ENCODE results near the gene PCDHGA1.
A peak's percentile ranks its signal among the peaks of the same experiment; 100 is the strongest.
"Not testable (repeated sequence)": the region's sequence is repeated elsewhere in the genome, so short reads cannot be mapped to it uniquely, and the experiment has no call there.

Gene PCDHGA1

GRCh38 chr5:141346017-141346416, 15.7 kb downstream of the PCDHGA1 start:
- DNase-seq (ENCODE audit: low spot score) = not testable (repeated sequence)

DNA sequence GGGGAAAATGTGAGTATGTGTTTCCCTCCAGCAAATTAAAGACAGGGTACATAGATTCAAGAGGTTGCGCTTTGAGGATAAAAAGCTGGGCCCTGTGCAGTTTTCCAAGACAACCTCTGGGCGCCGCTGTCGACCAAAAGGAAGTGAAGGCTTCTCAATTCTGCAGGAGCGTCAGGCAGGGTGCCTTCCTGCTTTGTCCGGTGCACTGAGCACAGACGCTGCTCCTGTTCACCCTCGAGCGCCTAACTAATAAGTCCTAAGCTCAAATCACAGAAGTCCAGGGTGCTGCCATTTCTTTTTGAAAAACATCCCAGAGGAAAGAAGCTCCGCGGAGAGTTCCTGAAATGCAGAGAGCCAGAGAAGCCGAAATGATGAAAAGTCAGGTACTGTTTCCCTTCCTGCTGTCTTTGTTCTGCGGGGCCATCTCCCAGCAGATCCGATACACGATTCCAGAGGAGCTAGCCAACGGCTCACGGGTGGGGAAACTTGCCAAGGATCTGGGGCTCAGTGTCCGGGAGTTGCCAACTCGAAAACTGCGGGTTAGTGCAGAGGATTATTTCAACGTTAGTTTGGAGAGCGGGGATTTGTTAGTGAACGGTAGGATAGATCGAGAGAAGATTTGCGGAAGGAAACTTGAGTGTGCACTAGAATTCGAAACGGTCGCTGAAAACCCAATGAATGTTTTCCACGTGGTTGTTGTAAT, 19.8 kb downstream of the PCDHGA1 start, which contains the start of gene PCDHGB1:
TSS of gene PCDHGB1 (plus strand) at position 183 of the 703 bp plus-strand sequence. CDS start at position 345, 162 bp downstream.
- peak; percentile 45 for DNase-seq (ENCODE audit: low spot score)

DNA sequence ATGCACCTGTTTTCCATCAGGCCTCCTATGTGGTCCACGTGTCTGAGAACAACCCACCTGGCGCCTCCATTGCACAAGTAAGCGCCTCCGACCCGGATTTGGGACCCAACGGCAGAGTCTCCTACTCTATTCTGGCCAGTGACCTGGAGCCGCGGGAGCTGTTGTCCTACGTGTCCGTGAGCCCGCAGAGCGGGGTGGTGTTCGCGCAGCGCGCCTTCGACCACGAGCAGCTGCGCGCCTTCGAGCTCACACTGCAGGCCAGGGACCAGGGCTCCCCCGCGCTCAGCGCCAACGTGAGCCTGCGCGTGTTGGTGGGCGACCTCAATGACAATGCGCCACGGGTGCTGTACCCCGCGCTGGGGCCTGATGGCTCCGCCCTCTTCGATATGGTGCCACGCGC, 21.3 kb downstream of the PCDHGA1 start:
- no peak for DNase-seq (ENCODE audit: low spot score)

- no peak for DNase-seq (ENCODE audit: low spot score)
Measured at GRCh38 chr5:141354900-141355469, 24.7 kb downstream of the PCDHGA1 start, which contains the start of gene PCDHGA4. PCDHGA4 (plus strand) TSS chr5:141355021; CDS start chr5:141355108, 87 bp downstream.

DNA sequence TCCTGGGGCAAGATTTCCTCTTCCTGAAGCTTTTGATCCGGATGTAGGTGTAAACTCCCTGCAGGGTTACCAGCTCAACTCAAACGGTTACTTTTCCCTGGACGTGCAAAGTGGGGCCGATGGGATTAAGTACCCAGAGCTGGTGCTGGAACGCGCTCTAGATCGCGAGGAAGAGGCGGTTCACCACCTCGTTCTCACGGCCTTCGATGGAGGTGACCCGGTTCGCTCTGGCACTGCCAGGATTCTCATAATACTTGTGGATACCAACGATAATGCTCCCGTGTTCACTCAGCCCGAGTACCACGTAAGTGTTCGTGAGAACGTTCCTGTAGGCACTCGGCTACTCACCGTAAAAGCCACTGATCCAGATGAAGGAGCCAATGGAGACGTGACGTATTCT, 25.3 kb downstream of the PCDHGA1 start:
- DNase-seq (ENCODE audit: low spot score) = no peak

DNA sequence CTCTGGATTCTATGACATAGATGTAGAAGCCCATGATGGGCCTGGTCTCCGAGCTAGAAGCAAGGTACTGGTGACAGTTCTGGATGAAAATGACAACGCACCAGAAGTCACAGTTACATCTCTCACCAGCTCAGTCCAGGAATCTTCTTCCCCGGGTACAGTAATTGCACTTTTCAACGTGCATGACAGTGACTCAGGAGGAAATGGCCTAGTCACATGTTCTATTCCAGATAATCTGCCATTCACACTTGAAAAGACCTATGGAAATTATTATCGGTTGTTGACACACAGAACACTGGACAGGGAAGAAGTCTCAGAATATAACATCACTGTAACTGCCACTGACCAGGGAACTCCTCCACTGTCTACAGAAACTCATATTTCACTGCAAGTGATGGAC, 25.8 kb downstream of the PCDHGA1 start:
- DNase-seq (ENCODE audit: low spot score) = no peak

DNA sequence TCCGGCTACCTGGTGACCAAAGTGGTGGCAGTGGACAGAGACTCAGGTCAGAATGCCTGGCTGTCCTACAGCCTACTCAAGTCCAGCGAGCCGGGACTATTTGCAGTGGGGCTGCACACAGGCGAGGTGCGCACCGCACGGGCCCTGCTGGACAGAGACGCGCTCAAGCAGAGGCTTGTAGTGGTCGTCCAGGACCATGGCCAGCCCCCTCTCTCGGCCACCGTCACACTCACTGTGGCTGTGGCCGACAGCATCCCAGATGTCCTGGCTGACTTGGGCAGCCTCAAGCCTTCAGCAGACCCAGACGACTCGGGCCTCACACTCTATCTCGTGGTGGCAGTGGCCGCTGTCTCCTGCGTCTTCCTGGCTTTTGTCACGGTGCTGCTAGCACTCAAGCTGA, 26.6 kb downstream of the PCDHGA1 start:
- DNase-seq (ENCODE audit: low spot score) = no peak

DNA sequence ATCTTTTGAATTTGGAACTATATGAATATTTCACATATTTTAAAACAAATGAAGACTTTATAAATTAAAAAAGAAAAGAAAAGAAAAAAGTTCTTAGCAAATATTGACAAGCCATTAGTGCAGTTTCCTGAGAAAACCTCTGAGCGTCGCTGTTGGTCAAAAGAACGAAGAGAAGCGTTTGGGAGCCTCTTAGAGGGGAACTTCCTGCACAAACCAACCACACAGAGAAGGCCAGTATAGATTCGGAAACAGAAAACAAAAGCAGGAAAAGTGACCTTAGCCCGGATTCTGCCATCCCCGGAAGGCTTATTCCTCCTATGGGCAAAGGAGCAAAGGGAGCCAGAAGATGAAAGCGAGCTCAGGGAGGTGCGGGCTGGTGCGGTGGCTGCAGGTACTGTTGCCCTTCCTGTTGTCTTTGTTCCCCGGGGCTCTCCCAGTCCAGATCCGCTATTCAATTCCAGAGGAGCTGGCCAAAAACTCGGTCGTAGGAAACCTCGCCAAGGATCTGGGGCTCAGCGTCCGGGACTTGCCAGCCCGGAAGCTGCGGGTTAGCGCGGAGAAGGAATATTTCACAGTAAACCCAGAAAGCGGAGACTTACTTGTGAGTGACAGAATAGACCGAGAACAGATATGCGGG, 29.6 kb downstream of the PCDHGA1 start, which contains the start of gene PCDHGB2:
TSS of gene PCDHGB2 (plus strand) at position 205 of the 637 bp plus-strand sequence. CDS start at position 347, 142 bp downstream.
- DNase-seq (ENCODE audit: low spot score) = peak; percentile 11

- no peak for DNase-seq (ENCODE audit: low spot score)
Measured at GRCh38 chr5:141360685-141361084, 30.4 kb downstream of the PCDHGA1 start.

GRCh38 chr5:141362719-141363118, 32.4 kb downstream of the PCDHGA1 start:
- DNase-seq (ENCODE audit: low spot score) = no peak

DNA sequence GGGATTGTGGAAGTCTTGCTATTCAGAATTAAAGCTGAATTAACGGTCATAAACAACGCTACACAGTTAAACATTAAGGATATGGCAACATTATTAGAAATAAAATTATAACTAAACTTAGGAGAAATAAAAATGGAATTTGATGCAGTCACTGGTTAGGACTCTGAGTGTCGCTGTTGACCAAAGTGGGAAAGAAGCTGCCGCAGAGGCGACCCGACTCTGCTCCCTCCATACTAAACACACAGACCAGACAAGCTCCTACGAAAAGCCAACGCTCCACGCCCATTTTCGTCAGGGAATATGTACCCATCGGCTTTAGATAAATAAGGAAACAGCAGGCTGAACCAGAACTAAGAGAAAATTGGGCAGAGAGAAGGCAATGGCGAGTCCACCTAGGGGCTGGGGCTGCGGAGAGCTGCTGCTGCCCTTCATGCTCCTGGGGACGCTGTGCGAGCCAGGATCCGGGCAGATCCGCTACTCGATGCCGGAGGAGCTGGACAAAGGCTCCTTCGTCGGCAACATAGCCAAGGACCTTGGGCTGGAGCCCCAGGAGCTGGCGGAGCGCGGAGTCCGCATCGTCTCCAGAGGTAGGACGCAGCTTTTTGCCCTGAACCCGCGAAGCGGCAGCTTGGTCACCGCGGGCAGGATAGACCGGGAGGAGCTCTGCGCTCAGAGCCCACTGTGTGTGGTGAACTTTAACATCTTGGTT, 33.8 kb downstream of the PCDHGA1 start, which contains the start of gene PCDHGA5:
TSS of gene PCDHGA5 (plus strand) at position 211 of the 709 bp plus-strand sequence. CDS start at position 380, 169 bp downstream.
- DNase-seq (ENCODE audit: low spot score) = no peak

DNA sequence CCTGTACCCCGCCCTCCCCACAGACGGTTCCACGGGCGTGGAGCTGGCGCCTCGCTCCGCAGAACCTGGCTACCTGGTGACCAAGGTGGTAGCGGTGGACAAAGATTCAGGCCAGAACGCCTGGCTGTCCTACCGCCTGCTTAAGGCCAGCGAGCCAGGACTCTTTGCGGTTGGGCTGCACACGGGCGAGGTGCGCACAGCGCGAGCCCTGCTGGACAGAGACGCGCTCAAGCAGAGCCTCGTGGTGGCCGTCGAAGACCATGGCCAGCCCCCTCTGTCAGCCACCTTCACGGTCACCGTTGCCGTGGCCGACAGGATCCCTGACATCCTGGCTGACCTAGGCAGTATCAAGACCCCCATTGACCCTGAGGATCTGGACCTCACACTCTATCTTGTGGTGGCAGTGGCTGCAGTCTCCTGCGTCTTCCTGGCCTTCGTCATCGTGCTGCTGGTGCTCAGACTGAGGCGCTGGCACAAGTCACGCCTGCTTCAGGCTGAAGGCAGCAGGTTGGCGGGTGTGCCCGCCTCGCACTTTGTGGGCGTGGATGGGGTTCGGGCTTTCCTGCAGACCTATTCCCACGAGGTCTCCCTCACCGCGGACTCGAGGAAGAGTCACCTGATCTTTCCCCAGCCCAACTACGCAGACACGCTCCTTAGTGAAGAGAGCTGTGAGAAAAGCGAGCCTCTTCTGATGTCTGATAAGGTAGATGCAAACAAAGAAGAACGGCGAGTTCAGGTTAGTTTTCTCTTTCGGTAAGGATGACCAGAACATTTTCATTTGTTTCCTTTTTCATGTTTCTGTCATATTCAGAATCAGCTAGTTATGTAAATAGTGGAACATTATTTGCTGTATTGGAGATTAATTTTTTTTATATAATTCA, 35.9 kb downstream of the PCDHGA1 start:
- DNase-seq (ENCODE audit: low spot score) = no peak

GRCh38 chr5:141369994-141370848, 39.9 kb downstream of the PCDHGA1 start, which contains the start of gene PCDHGB3:
PCDHGB3 (plus strand) TSS chr5:141370242; CDS start chr5:141370395, 153 bp downstream.
- DNase-seq (ENCODE audit: low spot score) = no peak

DNA sequence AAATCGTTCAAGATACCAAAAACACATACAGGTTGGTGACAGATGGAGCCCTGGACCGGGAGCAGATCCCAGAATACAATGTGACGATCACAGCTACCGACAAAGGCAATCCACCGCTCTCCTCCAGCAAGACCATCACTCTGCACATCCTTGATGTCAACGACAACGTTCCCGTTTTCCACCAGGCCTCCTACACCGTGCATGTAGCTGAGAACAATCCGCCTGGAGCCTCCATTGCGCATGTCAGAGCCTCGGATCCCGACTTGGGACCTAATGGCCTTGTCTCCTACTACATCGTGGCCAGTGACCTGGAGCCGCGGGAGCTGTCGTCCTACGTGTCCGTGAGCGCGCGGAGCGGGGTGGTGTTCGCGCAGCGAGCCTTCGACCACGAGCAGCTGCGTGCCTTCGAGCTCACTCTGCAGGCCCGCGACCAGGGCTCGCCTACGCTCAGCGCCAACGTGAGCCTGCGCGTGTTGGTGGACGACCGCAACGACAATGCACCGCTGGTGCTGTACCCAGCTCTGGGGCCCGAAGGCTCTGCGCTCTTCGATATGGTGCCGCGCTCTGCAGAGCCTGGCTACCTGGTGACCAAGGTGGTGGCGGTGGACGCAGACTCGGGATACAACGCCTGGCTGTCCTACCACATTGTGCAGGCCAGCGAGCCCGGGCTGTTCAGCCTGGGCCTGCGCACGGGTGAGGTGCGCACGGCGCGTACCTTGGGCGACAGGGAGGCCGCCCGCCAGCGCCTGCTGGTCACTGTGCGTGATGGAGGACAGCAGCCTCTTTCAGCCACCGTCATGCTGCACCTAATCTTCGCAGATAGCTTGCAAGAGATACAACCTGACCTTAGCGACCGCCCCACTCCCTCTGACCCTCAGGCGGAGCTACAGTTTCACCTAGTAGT, 41.5 kb downstream of the PCDHGA1 start:
- no peak for DNase-seq (ENCODE audit: low spot score)

GRCh38 chr5:141373673-141374317, 43.5 kb downstream of the PCDHGA1 start, which contains the start of gene PCDHGA6:
PCDHGA6 (plus strand) TSS chr5:141373891; CDS start chr5:141374084, 193 bp downstream.
- no peak for DNase-seq (ENCODE audit: low spot score)

DNA sequence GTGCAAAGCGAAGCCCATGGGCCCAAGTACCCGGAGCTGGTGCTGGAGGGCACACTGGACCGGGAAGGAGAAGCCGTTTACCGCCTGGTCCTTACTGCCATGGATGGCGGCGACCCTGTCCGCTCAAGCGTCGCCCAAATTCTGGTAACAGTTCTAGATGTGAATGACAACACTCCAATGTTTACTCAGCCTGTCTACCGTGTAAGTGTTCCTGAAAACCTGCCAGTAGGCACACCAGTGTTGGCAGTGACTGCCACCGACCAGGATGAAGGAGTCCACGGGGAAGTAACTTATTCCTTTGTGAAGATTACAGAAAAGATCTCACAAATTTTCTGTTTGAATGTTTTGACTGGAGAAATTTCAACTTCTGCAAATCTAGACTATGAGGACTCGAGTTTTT, 44.3 kb downstream of the PCDHGA1 start:
- DNase-seq (ENCODE audit: low spot score) = no peak

DNA sequence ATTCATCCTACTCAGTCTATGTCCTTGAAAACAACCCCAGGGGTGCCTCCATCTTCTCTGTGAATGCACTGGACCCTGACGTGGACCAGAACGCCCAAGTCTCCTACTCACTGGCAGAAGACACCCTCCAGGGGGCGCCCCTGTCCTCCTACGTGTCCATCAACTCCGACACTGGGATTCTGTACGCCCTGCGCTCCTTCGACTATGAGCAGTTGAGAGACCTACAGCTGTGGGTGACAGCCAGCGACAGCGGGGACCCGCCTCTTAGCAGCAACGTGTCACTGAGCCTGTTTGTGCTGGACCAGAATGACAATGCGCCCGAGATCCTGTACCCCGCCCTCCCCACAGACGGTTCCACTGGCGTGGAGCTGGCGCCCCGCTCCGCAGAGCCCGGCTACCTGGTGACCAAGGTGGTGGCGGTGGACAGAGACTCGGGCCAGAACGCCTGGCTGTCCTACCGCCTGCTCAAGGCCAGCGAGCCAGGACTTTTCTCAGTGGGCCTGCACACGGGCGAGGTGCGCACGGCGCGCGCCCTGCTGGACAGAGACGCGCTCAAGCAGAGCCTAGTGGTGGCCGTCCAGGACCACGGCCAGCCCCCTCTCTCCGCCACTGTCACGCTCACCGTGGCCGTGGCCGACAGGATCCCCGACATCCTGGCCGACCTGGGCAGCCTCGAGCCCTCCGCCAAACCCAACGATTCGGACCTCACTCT, 45.3 kb downstream of the PCDHGA1 start:
- not testable (repeated sequence) for DNase-seq (ENCODE audit: low spot score)
